Neuronal stem cell (in vitro differentiated cells): ENCODE results near the gene SUCLG2.

Experiments
- DNase-seq: peaks from one replicate; pipeline ENCODE4 v3.0.0-alpha.2; 2013; ENCODE audit warnings: low spot score
- H2AFZ ChIP-seq: one replicate; pipeline ENCODE4 v1.6.1; 2013; ENCODE audit warnings: mild to moderate bottlenecking, low read length, inconsistent platforms
- H2AK5ac ChIP-seq: 2 replicates; pipeline ENCODE4 v1.6.1; 2013; ENCODE audit warnings: low read depth, mild to moderate bottlenecking, inconsistent platforms, low read length, moderate library complexity, mixed read lengths
- H2BK120ac ChIP-seq: 2 replicates; pipeline ENCODE4 v1.6.1; 2013; ENCODE audit warnings: low read depth, mild to moderate bottlenecking, inconsistent platforms, low read length, moderate library complexity, mixed read lengths
- H2BK12ac ChIP-seq: one replicate; pipeline ENCODE4 v1.6.1; 2013; ENCODE audit warnings: low read length, inconsistent platforms
- H2BK15ac ChIP-seq: 2 replicates; pipeline ENCODE4 v1.6.1; 2013; ENCODE audit warnings: mild to moderate bottlenecking, low read length, inconsistent platforms, mixed read lengths
- H2BK5ac ChIP-seq: one replicate; pipeline ENCODE4 v1.6.1; 2013; ENCODE audit warnings: inconsistent platforms, mild to moderate bottlenecking, low read length, moderate library complexity
- H3K14ac ChIP-seq: one replicate; pipeline ENCODE4 v1.6.1; 2013; ENCODE audit warnings: low read length, inconsistent platforms
- H3K18ac ChIP-seq: 2 replicates; pipeline ENCODE4 v1.6.1; 2013; ENCODE audit warnings: low read length, inconsistent platforms
- H3K23ac ChIP-seq: 2 replicates; pipeline ENCODE4 v1.6.1; 2013; ENCODE audit warnings: low read depth, mild to moderate bottlenecking, mixed read lengths, low read length, inconsistent platforms; ENCODE audit not compliant: poor library complexity
- H3K27ac ChIP-seq: replicated peaks from 3 replicates; pipeline ENCODE4 v1.5.1; 2013; ENCODE audit warnings: low read length, inconsistent platforms
- H3K27me3 ChIP-seq, 3 experiments: 2 replicates each; pipeline ENCODE4 v1.6.1; 2013; ENCODE audit warnings: low read length in 3 of 3, mild to moderate bottlenecking in 2 of 3, inconsistent platforms in 1 of 3, low read depth in 1 of 3, mixed read lengths in 1 of 3, moderate library complexity in 1 of 3; ENCODE audit not compliant: control insufficient read depth in 3 of 3, insufficient read depth in 3 of 3
- H3K36me3 ChIP-seq, 2 donors: replicated peaks in 1 of 2; 2 replicates each; pipeline ENCODE4 v1.6.1; 2013; ENCODE audit warnings: low read length in 2 of 2; ENCODE audit not compliant: control insufficient read depth in 2 of 2, insufficient read depth in 2 of 2
- H3K4ac ChIP-seq: 2 replicates; pipeline ENCODE4 v1.6.1; 2013; ENCODE audit warnings: inconsistent platforms, mild to moderate bottlenecking, low read length, moderate library complexity
- H3K4me1 ChIP-seq, 2 donors: 1 replicate in 1 of 2; 2 replicates in 1 of 2; pipeline ENCODE4 v1.6.1; 2013; ENCODE audit warnings: low read length in 2 of 2, low read depth in 1 of 2; ENCODE audit not compliant: control insufficient read depth in 2 of 2, insufficient read depth in 1 of 2
- H3K4me2 ChIP-seq: one replicate; pipeline ENCODE4 v1.6.1; 2013; ENCODE audit warnings: mild to moderate bottlenecking, low read length, inconsistent platforms; ENCODE audit not compliant: insufficient read depth, poor library complexity, severe bottlenecking
- H3K4me3 ChIP-seq, 2 donors: 2 replicates each; pipeline ENCODE4 v1.5.1; 2013; ENCODE audit warnings: low read length in 2 of 2, mild to moderate bottlenecking in 2 of 2, inconsistent platforms in 1 of 2, moderate library complexity in 1 of 2
- H3K79me1 ChIP-seq: one replicate; pipeline ENCODE4 v1.6.1; 2013; ENCODE audit warnings: low read depth, mild to moderate bottlenecking, inconsistent platforms, low read length, moderate library complexity
- H3K9ac ChIP-seq: one replicate; pipeline ENCODE4 v1.6.1; 2013; ENCODE audit warnings: mild to moderate bottlenecking, low read depth, low read length, inconsistent platforms; ENCODE audit not compliant: poor library complexity
- H3K9me3 ChIP-seq, 2 donors: replicated peaks in 1 of 2; 2 replicates each; pipeline versions ENCODE3 to v1.6.1; 2013; ENCODE audit warnings: low read length in 2 of 2, mild to moderate bottlenecking in 2 of 2, inconsistent platforms in 1 of 2, low read depth in 1 of 2, mixed read lengths in 1 of 2, moderate library complexity in 1 of 2; ENCODE audit not compliant: control insufficient read depth in 2 of 2, insufficient read depth in 1 of 2
- H4K8ac ChIP-seq: one replicate; pipeline ENCODE4 v1.6.1; 2013; ENCODE audit warnings: low read depth, mild to moderate bottlenecking, inconsistent platforms, low read length, moderate library complexity
- H4K91ac ChIP-seq: one replicate; pipeline ENCODE4 v1.6.1; 2013; ENCODE audit warnings: low read length, low read depth, mild to moderate bottlenecking, inconsistent platforms; ENCODE audit not compliant: poor library complexity
- WGBS, 2 donors: extraction: QIAGEN DNeasy Blood & Tissue Kit; methylation state at CpG; one replicate each; pipeline ENCODE4 v1.1.7; 2013; ENCODE audit warnings: missing lambda C conversion rate in 2 of 2, mixed read lengths in 1 of 2; ENCODE audit not compliant: insufficient read length in 2 of 2, insufficient replicate concordance in 1 of 2; ENCODE audit errors: extremely low coverage in 2 of 2; 5-methylcytosine and 5-hydroxymethylcytosine counted together

SUCLG2 gene

GRCh38 chr3:67529337-67529736, 125.1 kb downstream of the SUCLG2 start:
- no peak overlapping the region for H3K23ac ChIP-seq
- no CpG with 5 or more reads among the region's 1 CpG for WGBS, 2 donors
- no peaks in the 10 kb centered on the region for H3K79me1 ChIP-seq

GRCh38 chr3:67526246-67526645, 128.2 kb downstream of the SUCLG2 start:
- Histone ChIP-seq H4K8ac (no peak overlapping the region), H4K91ac (no peak overlapping the region), H3K9ac (no peak overlapping the region), H3K4me2 (no peak overlapping the region), H2BK120ac (no peak overlapping the region), H3K27ac (no peak overlapping the region), H2AK5ac (no peak overlapping the region), H3K36me3 (peaks cover 0 to 26% of the 10 kb centered on the region in 2 donors), H3K4me1 (peaks cover 0 to 1% of the 10 kb centered on the region in 2 donors), H3K14ac (no peak overlapping the region), H2BK5ac (no peak overlapping the region), H2AFZ (no peak overlapping the region), H3K27me3 (no peaks in the 10 kb centered on the region), H3K4me3 (no peak overlapping the region), H3K79me1 (no peaks in the 10 kb centered on the region), H2BK15ac (no peak overlapping the region), H2BK12ac (no peak overlapping the region), H3K23ac (no peak overlapping the region), H3K4ac (no peak overlapping the region), H3K9me3 (peaks cover 0 to 9% of the 10 kb centered on the region in 2 donors), H3K18ac (no peak overlapping the region)
- no peak for DNase-seq
- no CpG with 5 or more reads among the region's 2 CpGs for WGBS, 2 donors

More at GRCh38 chr3:67529337-67529736, 125.1 kb downstream of the SUCLG2 start:
- Histone ChIP-seq H3K18ac (no peak overlapping the region), H3K14ac (no peak overlapping the region), H3K4me1 (peaks cover 0 to 3% of the 10 kb centered on the region in 2 donors), H3K4me2 (no peak overlapping the region), H3K27ac (no peak overlapping the region), H4K91ac (no peak overlapping the region), H3K36me3 (peaks cover 0 to 26% of the 10 kb centered on the region in 2 donors), H2BK120ac (no peak overlapping the region), H3K9ac (no peak overlapping the region), H2BK15ac (no peak overlapping the region), H4K8ac (no peak overlapping the region), H3K4ac (no peak overlapping the region), H2BK5ac (no peak overlapping the region), H2BK12ac (no peak overlapping the region), H2AFZ (no peak overlapping the region), H3K27me3 (no peaks in the 10 kb centered on the region), H2AK5ac (no peak overlapping the region), H3K4me3 (no peak overlapping the region), H3K9me3 (peaks cover 0 to 4% of the 10 kb centered on the region in 2 donors)
- no peak for DNase-seq

DNA sequence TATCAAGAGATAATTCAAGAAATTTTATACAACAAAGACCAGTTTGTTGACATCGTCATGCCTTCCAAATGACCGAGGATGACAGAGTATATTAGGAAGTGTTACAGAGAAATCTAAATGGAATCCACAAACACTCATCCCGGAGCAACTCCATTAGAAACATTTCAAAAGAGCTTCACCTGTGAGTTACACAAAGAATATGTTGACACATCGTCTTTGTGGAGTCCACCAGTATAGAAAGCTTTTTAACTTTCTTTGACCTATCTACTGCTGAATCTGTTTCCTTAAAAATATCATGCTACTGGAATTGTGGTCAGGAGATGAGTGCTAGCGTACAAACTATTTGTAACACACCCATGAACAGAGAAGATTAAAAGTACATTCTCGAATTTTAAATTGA, 130.4 kb downstream of the SUCLG2 start:
- Histone ChIP-seq H2BK120ac (no peak overlapping the region), H2BK15ac (no peak overlapping the region), H3K9ac (no peak overlapping the region), H2AK5ac (no peak overlapping the region), H3K4me3 (no peak overlapping the region), H3K18ac (no peak overlapping the region), H3K4me2 (no peak overlapping the region), H4K8ac (no peak overlapping the region), H3K4me1 (no peaks in the 10 kb centered on the region), H3K14ac (no peak overlapping the region), H3K27me3 (no peaks in the 10 kb centered on the region), H2BK5ac (no peak overlapping the region), H3K23ac (no peak overlapping the region), H3K27ac (no peak overlapping the region), H2AFZ (no peak overlapping the region), H3K9me3 (peaks cover 0 to 9% of the 10 kb centered on the region in 2 donors), H3K79me1 (no peaks in the 10 kb centered on the region), H3K4ac (no peak overlapping the region), H2BK12ac (no peak overlapping the region), H4K91ac (no peak overlapping the region), H3K36me3 (peaks cover 0 to 31% of the 10 kb centered on the region in 2 donors)
- DNase-seq, result no peak
- no CpG with 5 or more reads among the region's 6 CpGs for WGBS, 2 donors

DNA sequence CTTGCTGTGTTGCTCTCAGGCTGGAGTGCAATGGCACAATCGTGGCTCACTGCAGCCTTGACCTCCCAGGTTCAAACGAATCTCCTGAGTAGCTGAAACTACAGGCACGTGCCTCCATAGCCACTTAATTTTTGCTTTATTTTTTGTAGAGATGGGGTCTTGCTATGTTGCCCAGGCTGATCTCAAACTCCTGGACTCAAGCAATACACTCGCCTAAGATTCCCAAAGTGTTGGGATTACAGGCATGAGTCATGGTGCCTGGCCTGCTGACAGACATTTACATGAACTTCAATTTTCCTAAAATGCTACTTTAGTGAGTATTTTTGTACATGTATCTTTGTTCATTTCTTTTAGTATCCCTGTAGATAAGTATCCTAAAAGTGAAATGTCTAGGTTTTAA, 132.3 kb downstream of the SUCLG2 start:
- no peak overlapping the region for H2BK12ac ChIP-seq
- H3K4me1 ChIP-seq, result no peaks in the 10 kb centered on the region
- no peak overlapping the region for H2BK5ac ChIP-seq
- no peak for DNase-seq
- H3K18ac ChIP-seq, result no peak overlapping the region
- H2BK15ac ChIP-seq, result no peak overlapping the region
- H3K36me3 ChIP-seq, result peaks cover 0 to 29% of the 10 kb centered on the region in 2 donors
- no peak overlapping the region for H3K4ac ChIP-seq
- H3K4me2 ChIP-seq, result no peak overlapping the region
- no peak overlapping the region for H4K91ac ChIP-seq
- no peaks in the 10 kb centered on the region for H3K79me1 ChIP-seq
- H4K8ac ChIP-seq, result no peak overlapping the region
- no CpG with 5 or more reads among the region's 4 CpGs for WGBS, 2 donors
- no peak overlapping the region for H3K4me3 ChIP-seq
- H2AK5ac ChIP-seq, result no peak overlapping the region
- no peak overlapping the region for H3K14ac ChIP-seq
- H3K27ac ChIP-seq, result no peak overlapping the region
- H3K27me3 ChIP-seq, result no peaks in the 10 kb centered on the region
- H2AFZ ChIP-seq, result no peak overlapping the region
- H3K9me3 ChIP-seq, result peaks cover 0 to 9% of the 10 kb centered on the region in 2 donors
- no peak overlapping the region for H2BK120ac ChIP-seq
- H3K9ac ChIP-seq, result no peak overlapping the region
- no peak overlapping the region for H3K23ac ChIP-seq
